Transverse colon (tissue), 3 donors: ENCODE results near the gene HTRA1.

ENCODE experiments used
- POLR2A ChIP-seq: fragments of 450-650 bp; IDR thresholded peaks from one replicate; pipeline ENCODE4 v1.6.1; 2016; ENCODE audit warnings: antibody characterized with exemption, mild to moderate bottlenecking, moderate library complexity
- TF ChIP-seq, protein P1 (sequence below), 5 experiments: fragments of 200-600 bp in 3 of 5; fragments of 450-650 bp in 2 of 5; sonication (generic) in 3 of 5; IDR thresholded peaks; 1 replicate in 2 of 5; 2 replicates in 3 of 5; pipeline ENCODE4 v1.5.1; 2016 to 2017; ENCODE audit warnings: antibody characterized with exemption in 5 of 5, inconsistent platforms in 3 of 5, mild to moderate bottlenecking in 2 of 5, moderate library complexity in 1 of 5

DNA sequence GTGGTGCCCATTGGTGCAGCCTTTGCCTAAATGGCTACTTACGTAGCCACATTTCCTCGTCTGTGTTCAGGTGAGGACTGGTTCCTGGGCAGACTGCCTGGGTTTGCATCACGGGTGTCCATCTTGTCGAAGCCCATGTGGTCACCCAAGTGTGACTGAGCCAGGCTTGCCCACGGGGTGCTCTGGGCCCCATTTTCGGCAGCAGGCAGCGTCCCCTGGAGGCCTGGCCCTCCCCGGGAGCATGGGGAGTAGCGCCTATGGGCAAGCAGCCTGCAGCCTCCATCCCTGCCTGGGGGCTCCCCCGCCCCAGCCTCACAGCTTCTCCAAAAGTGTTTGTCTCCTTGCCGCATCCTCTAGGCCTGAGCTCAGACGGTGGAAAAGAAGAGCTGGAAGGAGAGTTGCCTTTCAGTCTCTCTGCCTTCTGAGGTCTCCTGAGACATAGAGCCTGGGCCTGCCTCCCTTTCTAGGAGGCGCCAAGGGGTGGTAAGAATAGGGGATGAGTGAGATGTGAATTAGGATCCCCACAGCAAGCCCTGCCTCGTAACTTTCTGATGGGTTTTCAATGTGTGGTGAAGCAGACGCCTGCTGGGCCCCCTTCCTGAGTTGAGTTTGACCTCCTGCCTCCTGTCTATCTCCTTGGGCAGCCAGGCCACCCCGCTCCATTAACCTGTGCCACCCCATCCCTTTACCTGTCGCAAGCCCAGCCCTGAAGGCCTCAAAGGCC lies 42.7 kb downstream of the HTRA1 start:
- TF ChIP-seq POLR2A, result no peak
- TF ChIP-seq, protein P1, sequence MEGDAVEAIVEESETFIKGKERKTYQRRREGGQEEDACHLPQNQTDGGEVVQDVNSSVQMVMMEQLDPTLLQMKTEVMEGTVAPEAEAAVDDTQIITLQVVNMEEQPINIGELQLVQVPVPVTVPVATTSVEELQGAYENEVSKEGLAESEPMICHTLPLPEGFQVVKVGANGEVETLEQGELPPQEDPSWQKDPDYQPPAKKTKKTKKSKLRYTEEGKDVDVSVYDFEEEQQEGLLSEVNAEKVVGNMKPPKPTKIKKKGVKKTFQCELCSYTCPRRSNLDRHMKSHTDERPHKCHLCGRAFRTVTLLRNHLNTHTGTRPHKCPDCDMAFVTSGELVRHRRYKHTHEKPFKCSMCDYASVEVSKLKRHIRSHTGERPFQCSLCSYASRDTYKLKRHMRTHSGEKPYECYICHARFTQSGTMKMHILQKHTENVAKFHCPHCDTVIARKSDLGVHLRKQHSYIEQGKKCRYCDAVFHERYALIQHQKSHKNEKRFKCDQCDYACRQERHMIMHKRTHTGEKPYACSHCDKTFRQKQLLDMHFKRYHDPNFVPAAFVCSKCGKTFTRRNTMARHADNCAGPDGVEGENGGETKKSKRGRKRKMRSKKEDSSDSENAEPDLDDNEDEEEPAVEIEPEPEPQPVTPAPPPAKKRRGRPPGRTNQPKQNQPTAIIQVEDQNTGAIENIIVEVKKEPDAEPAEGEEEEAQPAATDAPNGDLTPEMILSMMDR (IDR thresholded peaks at IDR 0.05), result no peak
